ENCODE measurements around the gene RAB40B.

DNA sequence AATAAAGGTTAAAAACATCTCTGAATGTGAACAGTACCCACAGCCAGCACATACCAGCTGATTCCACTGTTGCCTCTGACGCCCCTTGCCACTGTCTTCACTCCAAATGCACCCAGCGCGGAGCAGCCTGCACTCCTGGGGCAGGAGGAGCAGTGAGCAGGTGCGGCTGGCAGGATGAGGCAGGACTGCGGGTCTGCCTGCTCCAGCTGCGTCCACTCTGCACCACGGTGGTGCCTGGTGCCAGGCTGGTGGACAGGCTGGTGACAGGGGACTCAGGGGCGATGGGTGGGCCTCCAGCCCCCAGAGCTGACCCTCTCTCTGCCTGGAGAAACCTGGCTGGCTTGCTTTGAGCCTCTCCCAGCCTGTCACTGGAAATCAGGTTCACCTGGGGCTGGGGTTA is 9.4 kb downstream of the RAB40B start:
- TF ChIP-seq, protein P1, sequence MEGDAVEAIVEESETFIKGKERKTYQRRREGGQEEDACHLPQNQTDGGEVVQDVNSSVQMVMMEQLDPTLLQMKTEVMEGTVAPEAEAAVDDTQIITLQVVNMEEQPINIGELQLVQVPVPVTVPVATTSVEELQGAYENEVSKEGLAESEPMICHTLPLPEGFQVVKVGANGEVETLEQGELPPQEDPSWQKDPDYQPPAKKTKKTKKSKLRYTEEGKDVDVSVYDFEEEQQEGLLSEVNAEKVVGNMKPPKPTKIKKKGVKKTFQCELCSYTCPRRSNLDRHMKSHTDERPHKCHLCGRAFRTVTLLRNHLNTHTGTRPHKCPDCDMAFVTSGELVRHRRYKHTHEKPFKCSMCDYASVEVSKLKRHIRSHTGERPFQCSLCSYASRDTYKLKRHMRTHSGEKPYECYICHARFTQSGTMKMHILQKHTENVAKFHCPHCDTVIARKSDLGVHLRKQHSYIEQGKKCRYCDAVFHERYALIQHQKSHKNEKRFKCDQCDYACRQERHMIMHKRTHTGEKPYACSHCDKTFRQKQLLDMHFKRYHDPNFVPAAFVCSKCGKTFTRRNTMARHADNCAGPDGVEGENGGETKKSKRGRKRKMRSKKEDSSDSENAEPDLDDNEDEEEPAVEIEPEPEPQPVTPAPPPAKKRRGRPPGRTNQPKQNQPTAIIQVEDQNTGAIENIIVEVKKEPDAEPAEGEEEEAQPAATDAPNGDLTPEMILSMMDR (IDR thresholded peaks at IDR 0.05; ENCODE audit: poor library complexity) = no peak
- TF ChIP-seq EZH2phosphoT487 (IDR thresholded peaks at IDR 0.05; ENCODE audit: low read depth, severe bottlenecking, unreplicated experiment) = no peak

Measured in hepatocyte (in vitro differentiated cells).